Ovary (tissue), 9 donors: ENCODE measurements around the gene KIF26B. TPM values are rescaled to one million over a fixed set of nuclear protein-coding genes. Genes with fewer than 3 reads are reported as not detected.

Source experiments
- DNase-seq, 5 donors: peaks; one replicate each; pipeline ENCODE4 v3.0.0-alpha.2; 2019 to 2020
- H3K27ac ChIP-seq, 2 donors: fragments of 200-600 bp; one replicate each; pipeline versions ENCODE4 v1.5.1 to v1.8.0; 2019 to 2022
- H3K27me3 ChIP-seq: fragments of 200-600 bp; one replicate; pipeline ENCODE4 v1.8.0; 2022
- H3K36me3 ChIP-seq: fragments of 200-600 bp; sonication (generic); one replicate; pipeline ENCODE4 v1.5.1; 2019
- H3K4me1 ChIP-seq: one replicate; pipeline ENCODE4 v1.8.1; 2013; ENCODE audit warnings: mild to moderate bottlenecking, moderate library complexity; ENCODE audit not compliant: insufficient read depth
- H3K4me3 ChIP-seq: fragments of 200-600 bp; sonication (generic); one replicate; pipeline ENCODE4 v1.5.1; 2017
- H3K9me3 ChIP-seq, 2 donors: fragments of 200-600 bp in 1 of 2; sonication (generic) in 1 of 2; one replicate each; pipeline versions ENCODE4 v1.5.1 to v1.8.1; 2013 to 2019; ENCODE audit warnings: mild to moderate bottlenecking in 1 of 2, moderate library complexity in 1 of 2
- CTCF ChIP-seq, 3 donors: fragments of 450-650 bp in 2 of 3; fragments of 200-600 bp in 1 of 3; IDR thresholded peaks; one replicate each; pipeline versions ENCODE4 v1.5.1 to v1.8.0; 2016 to 2022; ENCODE audit warnings: antibody characterized with exemption in 3 of 3, mild to moderate bottlenecking in 1 of 3
- EP300 ChIP-seq: sonication (generic); formaldehyde crosslinking; IDR thresholded peaks from one replicate; pipeline ENCODE4 v1.6.1; 2017; ENCODE audit warnings: antibody characterized with exemption
- POLR2A ChIP-seq: fragments of 450-650 bp; IDR thresholded peaks from one replicate; pipeline ENCODE4 v1.6.1; 2017; ENCODE audit warnings: antibody characterized with exemption, mild to moderate bottlenecking, moderate library complexity
- WGBS, 3 donors: extraction: QIAGEN DNeasy Blood & Tissue Kit in 1 of 3; methylation state at CpG; one replicate each; pipeline versions ENCODE4 v1.1.5 to v1.1.7; 2013 to 2017; 5-methylcytosine and 5-hydroxymethylcytosine counted together
- intact Hi-C, 4 donors: fragments of 100-400 bp; cut with DNase I; formaldehyde crosslinking; loops; one replicate each; pipeline versions ENCODE4 v1.11.0 to v1.15.1; 2022 to 2023
- polyA plus RNA-seq, 2 donors: library from polyadenylated mRNA; stranded (reverse); fragments of 200-250 nt in 1 of 2; fragments of 350-450 nt in 1 of 2; fragmentation: Illumina TruSeq in 1 of 2; extraction: RNeasy Lipid Tissue Mini Kit (QIAGEN cat#74804) in 1 of 2; gene quantifications; one replicate each; pipeline ENCODE4 v1.2.3, GENCODE V29; 2013 to 2014
- total RNA-seq, 7 donors: library from RNA; depleted of rRNA in 2 of 7; stranded (reverse); fragments of >200 nt in 2 of 7; fragmentation: NEBNext Ultra II Directional in 3 of 7; extraction: Animal tissue kit (Norgen Biotek cat#: 25700) in 3 of 7; gene quantifications; one replicate each; pipeline versions ENCODE4 v1.1.0 to v1.2.4, GENCODE V29; 2016 to 2023
- donor health status: DM: no; HTN: no; CAD: no; lungs with moderate emphysema.
- donor health status: DM: no; HTN: no; CAD: no.
- donor health status: Bipolar disorder and iron deficiency.
- donor health status: DM: yes; HTN: yes; CAD: no.
- donor health status: DM: no; HTN: no; CAD: no.
- donor health status: DM: yes; HTN: yes; CAD: no.

KIF26B gene
- total and polyA plus RNA-seq, 9 donors = 0.28 to 4.0 (median 0.54) TPM

- Histone ChIP-seq H3K27ac (no peak overlapping the region), H3K27me3 (no peaks in the 10 kb centered on the region), H3K4me3 (no peak overlapping the region), H3K36me3 (no peaks in the 10 kb centered on the region), H3K9me3 (no peaks in the 10 kb centered on the region), H3K4me1 (no peaks in the 10 kb centered on the region)
- no peak for DNase-seq
- WGBS, 3 donors = 64 to 78% (median 71%) methylated on average over 2 of the region's 2 CpGs
- no peak for TF ChIP-seq EP300
- intact Hi-C loops = no loop called here
These were observed 411.3 kb downstream of the KIF26B start for GRCh38 chr1:245566134-245566533.

- intact Hi-C loops = no loop called here
- TF ChIP-seq EP300 (no peak), CTCF (IDR thresholded peaks at IDR 0.05) (no peak), POLR2A (no peak)
- no peak overlapping the region for H3K27ac ChIP-seq
These were observed 412.2 kb downstream of the KIF26B start for GRCh38 chr1:245566952-245567351.

GRCh38 chr1:245571815-245572294 lies 417.1 kb downstream of the KIF26B start:
- H3K4me1 ChIP-seq = no peaks in the 10 kb centered on the region
- TF ChIP-seq EP300 = no peak
- no peak for TF ChIP-seq POLR2A
- no peak for TF ChIP-seq CTCF (IDR thresholded peaks at IDR 0.05)
- WGBS, 3 donors = 60 to 68% (median 61%) methylated on average over 11 of the region's 11 CpGs
- no peak for DNase-seq
- no peaks in the 10 kb centered on the region for H3K27me3 ChIP-seq
- intact Hi-C loops = no loop called here
- no peaks in the 10 kb centered on the region for H3K9me3 ChIP-seq
- no peak overlapping the region for H3K4me3 ChIP-seq
- H3K27ac ChIP-seq = no peak overlapping the region
- no peaks in the 10 kb centered on the region for H3K36me3 ChIP-seq

More at GRCh38 chr1:245566952-245567351, 412.2 kb downstream of the KIF26B start:
- Histone ChIP-seq H3K4me3 (no peak overlapping the region), H3K4me1 (no peaks in the 10 kb centered on the region), H3K36me3 (no peaks in the 10 kb centered on the region), H3K27me3 (no peaks in the 10 kb centered on the region), H3K9me3 (no peaks in the 10 kb centered on the region)
- 21 to 27% (median 24%) methylated on average over 6 of the region's 6 CpGs for WGBS, 3 donors
- DNase-seq = no peak

GRCh38 chr1:245572709-245573108 lies 417.9 kb downstream of the KIF26B start:
- H3K36me3 ChIP-seq = no peaks in the 10 kb centered on the region
- no peaks in the 10 kb centered on the region for H3K4me1 ChIP-seq
- intact Hi-C loops = no loop called here
- H3K27ac ChIP-seq = no peak overlapping the region
- WGBS, 3 donors = 79 to 85% (median 82%) methylated on average over 7 of the region's 7 CpGs
- no peaks in the 10 kb centered on the region for H3K27me3 ChIP-seq
- H3K4me3 ChIP-seq = no peak overlapping the region
- TF ChIP-seq EP300 (no peak), CTCF (IDR thresholded peaks at IDR 0.05) (no peak), POLR2A (no peak)
- no peak for DNase-seq
- no peaks in the 10 kb centered on the region for H3K9me3 ChIP-seq

- Histone ChIP-seq H3K9me3 (no peaks in the 10 kb centered on the region), H3K4me3 (no peak overlapping the region), H3K27ac (no peak overlapping the region), H3K27me3 (no peaks in the 10 kb centered on the region), H3K36me3 (no peaks in the 10 kb centered on the region), H3K4me1 (no peaks in the 10 kb centered on the region)
- no peak for DNase-seq
- TF ChIP-seq EP300 = no peak
- TF ChIP-seq CTCF (IDR thresholded peaks at IDR 0.05) = no peak
- TF ChIP-seq POLR2A = no peak
- WGBS, 3 donors = 57 to 62% (median 60%) methylated on average over 2 of the region's 2 CpGs
- intact Hi-C loops = no loop called here
These were observed 420.9 kb downstream of the KIF26B start for GRCh38 chr1:245575710-245576109.
